Breast epithelium (tissue), 4 donors: ENCODE data around the gene TMEM45A. TPM values are rescaled to one million over a fixed set of nuclear protein-coding genes. Genes with fewer than 3 reads are reported as not detected.

Source experiments
- DNase-seq, 2 donors: peaks; one replicate each; pipeline ENCODE4 v3.0.0-alpha.2; 2019; ENCODE audit warnings: low spot score in 2 of 2
- H3K27ac ChIP-seq, 2 donors: fragments of 200-600 bp; sonication (generic) in 1 of 2; one replicate each; pipeline ENCODE4 v1.5.1; 2016 to 2019; ENCODE audit warnings: mild to moderate bottlenecking in 1 of 2
- H3K27me3 ChIP-seq, 2 donors: fragments of 200-600 bp; sonication (generic) in 1 of 2; one replicate each; pipeline versions ENCODE4 v1.5.1 to v1.6.0; 2017 to 2019; ENCODE audit warnings: control low read depth in 1 of 2, mild to moderate bottlenecking in 1 of 2
- H3K36me3 ChIP-seq: fragments of 200-600 bp; one replicate; pipeline ENCODE4 v1.5.1; 2019
- H3K4me1 ChIP-seq, 2 donors: fragments of 200-600 bp; sonication (generic); one replicate each; pipeline ENCODE4 v1.5.1; 2016 to 2019; ENCODE audit warnings: control low read depth in 1 of 2
- H3K4me3 ChIP-seq, 3 donors: fragments of 200-600 bp; sonication (generic); 1 replicate in 2 of 3; 2 replicates in 1 of 3; pipeline ENCODE4 v1.5.1; 2016 to 2019; ENCODE audit warnings: mild to moderate bottlenecking in 3 of 3, moderate library complexity in 2 of 3
- H3K9me3 ChIP-seq, 2 donors: fragments of 200-600 bp; sonication (generic) in 1 of 2; one replicate each; pipeline ENCODE4 v1.5.1; 2016 to 2019; ENCODE audit warnings: control low read depth in 1 of 2
- POLR2A ChIP-seq: fragments of 450-650 bp; IDR thresholded peaks from one replicate; pipeline ENCODE4 v1.6.1; 2016; ENCODE audit warnings: antibody characterized with exemption, mild to moderate bottlenecking, moderate library complexity
- POLR2AphosphoS5 ChIP-seq, 3 donors: sonication (generic); formaldehyde crosslinking; IDR thresholded peaks; one replicate each; pipeline ENCODE4 v1.6.1; 2017; ENCODE audit warnings: antibody characterized with exemption in 3 of 3
- intact Hi-C: fragments of 100-400 bp; cut with DNase I; formaldehyde crosslinking; loops from one replicate; pipeline ENCODE4 v1.15.1; 2023; ENCODE audit warnings: low total_unique reads
- total RNA-seq, 3 donors: library from RNA; depleted of rRNA; stranded (reverse); fragments of >200 nt; gene quantifications; one replicate each; pipeline ENCODE4 v1.1.0, GENCODE V29; 2016
- TF ChIP-seq, protein P1 (sequence below), 3 donors: fragments of 450-650 bp; IDR thresholded peaks; one replicate each; pipeline ENCODE4 v1.5.1; 2016 to 2017; ENCODE audit warnings: antibody characterized with exemption in 3 of 3, mild to moderate bottlenecking in 3 of 3, moderate library complexity in 3 of 3

TMEM45A gene
- total RNA-seq, 3 donors from 2014 or later = 19.7 to 24.5 (median 20.9) TPM

GRCh38 chr3:100454677-100455076 lies 37.7 kb upstream of the TMEM45A start:
- Histone ChIP-seq H3K4me1 (no peaks in the 10 kb centered on the region), H3K9me3 (no peaks in the 10 kb centered on the region), H3K36me3 (no peaks in the 10 kb centered on the region), H3K27ac (no peak overlapping the region), H3K27me3 (no peaks in the 10 kb centered on the region), H3K4me3 (no peak overlapping the region)
- intact Hi-C loops = no loop called here
- no peak for DNase-seq
- no peak for TF ChIP-seq POLR2A
- TF ChIP-seq POLR2AphosphoS5 (IDR thresholded peaks at IDR 0.05) = no peak
- TF ChIP-seq, protein P1, sequence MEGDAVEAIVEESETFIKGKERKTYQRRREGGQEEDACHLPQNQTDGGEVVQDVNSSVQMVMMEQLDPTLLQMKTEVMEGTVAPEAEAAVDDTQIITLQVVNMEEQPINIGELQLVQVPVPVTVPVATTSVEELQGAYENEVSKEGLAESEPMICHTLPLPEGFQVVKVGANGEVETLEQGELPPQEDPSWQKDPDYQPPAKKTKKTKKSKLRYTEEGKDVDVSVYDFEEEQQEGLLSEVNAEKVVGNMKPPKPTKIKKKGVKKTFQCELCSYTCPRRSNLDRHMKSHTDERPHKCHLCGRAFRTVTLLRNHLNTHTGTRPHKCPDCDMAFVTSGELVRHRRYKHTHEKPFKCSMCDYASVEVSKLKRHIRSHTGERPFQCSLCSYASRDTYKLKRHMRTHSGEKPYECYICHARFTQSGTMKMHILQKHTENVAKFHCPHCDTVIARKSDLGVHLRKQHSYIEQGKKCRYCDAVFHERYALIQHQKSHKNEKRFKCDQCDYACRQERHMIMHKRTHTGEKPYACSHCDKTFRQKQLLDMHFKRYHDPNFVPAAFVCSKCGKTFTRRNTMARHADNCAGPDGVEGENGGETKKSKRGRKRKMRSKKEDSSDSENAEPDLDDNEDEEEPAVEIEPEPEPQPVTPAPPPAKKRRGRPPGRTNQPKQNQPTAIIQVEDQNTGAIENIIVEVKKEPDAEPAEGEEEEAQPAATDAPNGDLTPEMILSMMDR (IDR thresholded peaks at IDR 0.05) = no peak

DNA sequence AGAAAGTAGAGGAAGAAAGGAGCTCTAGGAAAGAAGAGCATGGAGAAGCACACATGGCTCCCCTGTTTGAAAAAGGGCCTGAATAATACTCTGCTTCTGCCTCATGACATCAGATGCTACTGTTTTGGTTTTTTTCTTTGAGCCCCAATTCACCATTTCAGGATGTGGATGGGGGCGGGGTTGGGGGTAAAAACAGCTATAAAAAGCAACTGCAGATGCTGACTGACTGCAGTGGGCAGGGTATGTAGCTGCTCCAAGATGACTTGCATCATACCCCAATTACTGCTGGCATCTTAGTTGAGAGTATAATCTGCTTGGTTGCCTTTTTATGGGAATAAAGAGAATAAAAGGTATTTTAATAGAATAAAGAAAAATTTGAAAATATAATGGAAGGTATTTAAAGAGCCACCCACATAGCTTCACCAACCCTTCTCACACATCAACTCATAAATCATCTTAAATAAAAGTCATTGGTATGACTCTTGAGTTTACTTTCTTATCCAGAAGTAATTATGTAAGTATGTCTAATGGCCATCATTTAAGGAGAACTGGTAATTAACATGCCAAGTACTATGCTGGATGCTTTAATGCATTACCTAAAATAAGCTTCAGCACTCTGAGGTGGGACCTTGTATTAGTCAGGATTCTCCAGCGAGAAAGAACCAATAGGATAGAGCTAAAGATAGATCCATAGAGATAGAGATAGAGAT lies 36.4 kb upstream of the TMEM45A start:
- DNase-seq = no peak
- intact Hi-C loops = no loop called here
- Histone ChIP-seq H3K4me3 (no peak overlapping the region), H3K27ac (no peak overlapping the region), H3K9me3 (no peaks in the 10 kb centered on the region), H3K4me1 (no peaks in the 10 kb centered on the region), H3K27me3 (no peaks in the 10 kb centered on the region), H3K36me3 (no peaks in the 10 kb centered on the region)
- TF ChIP-seq POLR2A = no peak

DNA sequence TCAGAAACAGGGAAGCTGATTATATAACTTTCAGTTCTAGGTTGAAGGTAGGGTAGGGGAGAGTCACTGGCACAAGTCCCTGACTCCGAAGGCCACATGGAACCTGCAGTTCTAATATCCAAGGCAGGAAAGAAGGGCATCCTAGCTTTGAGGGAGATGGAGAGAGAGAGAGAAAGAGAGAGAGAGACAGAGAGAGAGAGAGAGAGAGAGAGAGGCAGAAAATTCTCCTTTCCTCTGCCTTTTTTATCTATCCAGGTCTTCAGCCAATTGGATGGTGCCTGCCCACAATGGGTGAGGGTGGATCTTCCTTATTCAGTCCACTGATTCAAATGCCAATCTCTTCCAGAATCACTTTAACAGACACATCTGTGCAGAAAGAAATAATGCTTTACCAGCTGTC lies 35.7 kb upstream of the TMEM45A start:
- no peak overlapping the region for H3K27ac ChIP-seq
- no peak for TF ChIP-seq POLR2A
- no peak for TF ChIP-seq POLR2AphosphoS5 (IDR thresholded peaks at IDR 0.05)
- TF ChIP-seq, protein P1 (IDR thresholded peaks at IDR 0.05) = no peak
- no peaks in the 10 kb centered on the region for H3K9me3 ChIP-seq
- DNase-seq = no peak
- H3K4me3 ChIP-seq = no peak overlapping the region
- no peaks in the 10 kb centered on the region for H3K36me3 ChIP-seq
- H3K27me3 ChIP-seq = no peaks in the 10 kb centered on the region
- no peaks in the 10 kb centered on the region for H3K4me1 ChIP-seq
- intact Hi-C loops = no loop called here

DNA sequence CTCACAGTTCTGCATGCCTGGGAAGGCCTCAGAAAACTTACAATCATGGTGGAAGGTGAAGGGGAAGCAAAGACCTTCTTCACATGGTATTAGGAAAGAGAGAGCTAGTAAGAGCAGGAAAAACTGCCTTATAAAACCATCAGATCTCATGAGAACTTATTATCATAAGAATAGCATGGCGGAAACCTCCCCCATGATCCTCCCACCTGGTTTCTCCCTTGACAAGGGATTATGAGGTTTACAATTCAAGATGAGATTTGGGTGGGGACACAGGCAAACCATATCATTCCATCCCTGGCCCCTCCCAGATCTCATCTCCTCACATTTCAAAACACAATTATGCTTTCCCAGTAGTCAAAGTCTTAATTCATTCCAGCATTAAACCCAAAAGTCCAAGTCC lies 34.6 kb upstream of the TMEM45A start:
- intact Hi-C loops = no loop called here
- TF ChIP-seq, protein P1 (IDR thresholded peaks at IDR 0.05) = no peak
- no peak for TF ChIP-seq POLR2A
- no peak for TF ChIP-seq POLR2AphosphoS5 (IDR thresholded peaks at IDR 0.05)
- no peaks in the 10 kb centered on the region for H3K27me3 ChIP-seq

GRCh38 chr3:100458814-100459213 lies 33.6 kb upstream of the TMEM45A start:
- Histone ChIP-seq H3K9me3 (no peaks in the 10 kb centered on the region), H3K4me1 (no peaks in the 10 kb centered on the region), H3K4me3 (no peak overlapping the region), H3K27me3 (no peaks in the 10 kb centered on the region), H3K27ac (no peak overlapping the region), H3K36me3 (no peaks in the 10 kb centered on the region)
- no peak for DNase-seq
- TF ChIP-seq, protein P1 (IDR thresholded peaks at IDR 0.05) = no peak
- TF ChIP-seq POLR2A (no peak), POLR2AphosphoS5 (IDR thresholded peaks at IDR 0.05) (no peak)
- intact Hi-C loops = no loop called here

More for the DNA sequence above, 34.6 kb upstream of the TMEM45A start:
- Histone ChIP-seq H3K4me3 (no peak overlapping the region), H3K4me1 (no peaks in the 10 kb centered on the region), H3K36me3 (no peaks in the 10 kb centered on the region), H3K27ac (no peak overlapping the region), H3K9me3 (no peaks in the 10 kb centered on the region)
- DNase-seq = no peak
